Activated naive CD8-positive, alpha-beta T cell treated with anti-CD3 and anti-CD28 coated beads, Interleukin-2, amount 10 ng/mL, durations not matched to agents 7 days and 5 days (primary cell): ENCODE results near the gene SURF6. TPM values are rescaled to one million over a fixed set of nuclear protein-coding genes. Genes with fewer than 3 reads are reported as not detected.
"Not testable (repeated sequence)": the region's sequence is repeated elsewhere in the genome, so short reads cannot be mapped to it uniquely, and the experiment has no call there.

ENCODE experiments used
- ATAC-seq: fragments of 150-1000 bp; cut with Tn5 transposase; one replicate; pipeline ENCODE4 v1.10.0; 2021; ENCODE audit warnings: low read depth, moderate library complexity
- POLR2A ChIA-PET: fragments of 350-600 bp; sonication (Branson Sonifier 250); formaldehyde crosslinking; loops from one replicate; lab custom pipeline; 2021; ENCODE audit warnings: antibody characterized with exemption; lab: Charles Lee
- DNase-seq: peaks from one replicate; pipeline ENCODE4 v3.0.0; 2021
- H3K27ac Mint-ChIP-seq: one replicate; pipeline ENCODE4 v1.8.0; 2022; ENCODE audit warnings: mild to moderate bottlenecking, mixed read lengths
- H3K27me3 Mint-ChIP-seq: one replicate; pipeline ENCODE4 v1.8.0; 2022; ENCODE audit warnings: mild to moderate bottlenecking, moderate library complexity, mixed read lengths
- H3K36me3 Mint-ChIP-seq: one replicate; pipeline ENCODE4 v1.8.0; 2021; ENCODE audit warnings: mild to moderate bottlenecking, mixed read lengths
- H3K4me1 Mint-ChIP-seq: one replicate; pipeline ENCODE4 v1.8.0; 2021; ENCODE audit warnings: mixed read lengths
- H3K4me3 Mint-ChIP-seq: one replicate; pipeline ENCODE4 v1.8.0; 2022; ENCODE audit warnings: mild to moderate bottlenecking, moderate library complexity, mixed read lengths
- H3K9me3 Mint-ChIP-seq: one replicate; pipeline ENCODE4 v1.8.0; 2021; ENCODE audit warnings: mixed read lengths
- total RNA-seq, 2 experiments: library from RNA; stranded (reverse); gene quantifications; one replicate each; pipeline ENCODE4 v1.2.3, GENCODE V29; 2021

SURF6 gene
- total RNA-seq: 10 to 100 TPM; 20.5 to 21.0 TPM

- DNase-seq: peak; percentile 98
- Mint-ChIP-seq H3K27me3 (no peaks in the 10 kb centered on the region), H3K27ac (peak within 1 kb of the TSS; percentile 95), H3K4me1 (peaks cover 35% of the 10 kb centered on the region), H3K4me3 (peak within 1 kb of the TSS; percentile 94), H3K36me3 (peaks cover 33% of the 10 kb centered on the region), H3K9me3 (no peaks in the 10 kb centered on the region)
- POLR2A ChIA-PET: interaction anchor here (0.7 to 3.2 kb wide), 6 partner anchors 12 to 187 kb away, joined by 3 to 19 read pairs (median 4); partner anchors contain the start of genes MED22, RPL7A, STKLD1 and SURF1
- peak; percentile 91 for ATAC-seq
Measured at GRCh38 chr9:133335924-133336811, at the start of gene SURF6. SURF6 (minus strand) TSS chr9:133336188; CDS start chr9:133336132, 56 bp downstream.

DNA sequence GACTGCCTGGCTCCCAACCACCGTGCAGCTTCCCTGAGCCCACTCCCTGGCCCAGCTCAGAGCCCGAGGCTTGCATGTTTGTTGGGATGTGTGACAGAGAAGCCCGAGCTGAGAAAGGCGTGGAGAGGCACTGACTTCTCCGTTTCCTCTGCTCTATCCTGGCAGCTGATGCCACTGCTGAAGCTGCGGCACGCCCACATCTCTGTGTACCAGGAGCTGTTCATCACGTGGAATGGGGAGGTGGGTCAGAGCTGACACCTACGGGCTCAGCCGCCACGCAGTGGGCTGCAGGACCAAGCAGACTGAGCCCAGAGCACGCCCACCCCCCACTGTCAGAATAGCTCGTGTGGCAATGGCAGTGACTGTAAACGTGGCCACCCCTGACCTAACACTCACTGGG lies 49.5 kb upstream of the SURF6 start:
- POLR2A ChIA-PET: no interaction called here
- no peak overlapping the region for H3K27ac Mint-ChIP-seq
- no peaks in the 10 kb centered on the region for H3K36me3 Mint-ChIP-seq
- no peaks in the 10 kb centered on the region for H3K9me3 Mint-ChIP-seq
- no peaks in the 10 kb centered on the region for H3K27me3 Mint-ChIP-seq
- H3K4me1 Mint-ChIP-seq: no peaks in the 10 kb centered on the region
- no peak overlapping the region for H3K4me3 Mint-ChIP-seq
- DNase-seq (no peak), ATAC-seq (no peak)

GRCh38 chr9:133384736-133385321 lies 48.8 kb upstream of the SURF6 start:
- H3K4me3 Mint-ChIP-seq: no peak overlapping the region
- ATAC-seq (no peak), DNase-seq (no peak)
- H3K4me1 Mint-ChIP-seq: no peaks in the 10 kb centered on the region
- H3K36me3 Mint-ChIP-seq: no peaks in the 10 kb centered on the region
- no peaks in the 10 kb centered on the region for H3K9me3 Mint-ChIP-seq
- POLR2A ChIA-PET: no interaction called here
- no peak overlapping the region for H3K27ac Mint-ChIP-seq
- no peaks in the 10 kb centered on the region for H3K27me3 Mint-ChIP-seq

- Mint-ChIP-seq H3K4me3 (no peak overlapping the region), H3K27ac (no peak overlapping the region), H3K36me3 (no peaks in the 10 kb centered on the region), H3K9me3 (no peaks in the 10 kb centered on the region), H3K4me1 (peaks cover 6% of the 10 kb centered on the region), H3K27me3 (no peaks in the 10 kb centered on the region)
- POLR2A ChIA-PET: no interaction called here
- ATAC-seq (no peak), DNase-seq (no peak)
Measured at GRCh38 chr9:133383438-133383837, 47.5 kb upstream of the SURF6 start.

DNA sequence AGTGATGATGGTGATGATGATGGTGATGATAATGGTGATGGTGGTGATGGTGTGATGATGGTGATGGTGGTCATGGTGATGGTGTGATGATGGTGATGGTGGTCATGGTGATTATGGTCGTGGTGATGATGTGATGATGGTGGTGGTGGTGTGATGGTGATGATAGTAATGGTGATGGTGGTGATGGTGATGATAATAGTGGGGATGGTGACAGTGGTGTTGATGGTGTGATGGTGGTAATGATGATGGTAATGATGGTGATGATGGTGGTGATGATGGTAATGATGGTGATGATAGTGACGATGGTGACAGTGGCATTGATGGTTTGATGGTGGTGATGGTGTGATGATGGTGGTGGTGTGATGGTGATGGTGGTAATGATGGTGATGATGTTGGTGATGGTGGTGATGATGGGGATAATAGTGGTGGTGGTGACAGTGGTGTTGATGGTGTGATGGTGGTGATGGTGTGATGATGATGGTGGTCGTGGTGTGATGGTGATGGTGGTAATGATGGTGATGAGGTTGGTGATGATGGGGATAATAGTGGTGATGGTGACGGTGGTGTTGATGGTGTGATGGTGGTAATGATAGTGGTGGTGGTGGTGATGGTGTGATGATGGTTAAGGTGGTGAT lies 46.6 kb upstream of the SURF6 start:
- Mint-ChIP-seq H3K27ac (no peak overlapping the region), H3K27me3 (no peaks in the 10 kb centered on the region), H3K36me3 (no peaks in the 10 kb centered on the region), H3K9me3 (no peaks in the 10 kb centered on the region), H3K4me3 (no peak overlapping the region), H3K4me1 (peaks cover 10% of the 10 kb centered on the region)
- ATAC-seq: no peak
- POLR2A ChIA-PET: no interaction called here
- no peak for DNase-seq

DNA sequence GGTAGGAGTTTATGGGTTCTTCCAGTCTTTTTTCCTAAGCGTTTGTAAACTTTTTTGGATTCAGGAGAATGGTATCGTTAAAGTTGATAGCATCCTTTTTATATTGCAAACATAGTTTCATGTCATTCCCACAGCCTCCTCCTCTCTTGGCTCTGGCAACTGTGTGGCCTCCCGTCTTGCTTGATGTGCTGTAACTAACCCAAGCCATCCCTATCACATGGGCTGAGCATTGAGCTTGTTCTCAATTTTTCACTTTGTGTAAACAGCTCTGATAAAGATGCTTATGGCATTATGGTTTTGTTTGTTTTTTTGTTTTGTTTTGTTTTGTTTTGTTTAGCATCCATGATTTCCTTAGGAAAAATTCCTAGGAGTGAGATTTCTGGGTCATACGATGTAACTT lies 44.7 kb upstream of the SURF6 start:
- DNase-seq (no peak), ATAC-seq (no peak)
- Mint-ChIP-seq H3K27me3 (peaks cover 3% of the 10 kb centered on the region), H3K27ac (no peak overlapping the region), H3K4me3 (no peak overlapping the region), H3K9me3 (no peaks in the 10 kb centered on the region), H3K4me1 (peaks cover 14% of the 10 kb centered on the region), H3K36me3 (no peaks in the 10 kb centered on the region)
- POLR2A ChIA-PET: interaction anchor here (0.7 kb wide), 1 partner anchor 681 kb away, joined by 4 read pairs; no protein-coding TSS in a partner anchor

DNA sequence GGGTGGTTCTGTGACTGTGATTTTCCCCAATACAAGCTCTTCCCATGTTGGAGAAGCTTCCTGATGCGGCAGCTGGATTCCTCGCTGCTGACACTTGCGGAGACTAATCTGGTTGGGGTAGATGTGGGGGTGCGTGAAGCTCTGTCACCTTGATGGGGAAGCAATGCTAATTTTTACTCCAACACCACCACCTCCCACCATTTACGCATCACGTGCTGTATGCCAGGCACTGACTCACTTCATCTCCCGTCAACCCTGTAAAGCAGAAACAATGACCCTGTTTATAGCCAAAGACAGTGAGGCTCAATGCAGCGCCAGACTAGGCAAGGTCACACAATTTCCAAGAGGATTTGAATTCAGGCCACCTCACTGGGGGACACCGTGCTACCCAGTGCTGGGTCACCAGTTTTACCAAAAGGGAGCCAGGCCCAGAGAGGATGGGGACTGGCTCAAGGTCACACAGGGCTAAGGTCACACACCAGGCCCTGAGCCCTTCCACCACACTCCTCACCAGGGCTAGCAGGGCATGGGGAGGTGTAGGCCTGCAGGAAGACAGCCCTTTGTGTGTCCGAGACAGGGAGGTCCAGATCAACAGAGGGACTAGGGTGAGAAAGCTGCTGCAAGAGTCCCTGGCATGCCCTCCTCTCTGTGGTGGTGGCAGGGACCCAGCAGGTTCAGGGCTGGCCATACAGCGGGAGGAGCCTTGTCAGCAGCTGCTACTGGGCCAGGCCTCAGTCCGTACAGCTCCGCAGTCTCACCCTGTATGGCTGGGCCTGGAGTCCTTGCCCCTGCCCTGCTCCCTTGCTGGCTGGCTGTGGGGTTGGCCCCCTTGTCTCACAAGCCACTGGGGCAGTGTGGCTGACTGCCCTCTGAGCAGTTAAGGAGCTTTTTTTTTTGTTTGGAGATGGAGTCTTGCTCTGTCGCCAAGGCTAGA lies 43.4 kb upstream of the SURF6 start:
- Mint-ChIP-seq H3K36me3 (peaks cover 6% of the 10 kb centered on the region), H3K4me3 (no peak overlapping the region), H3K27ac (no peak overlapping the region), H3K9me3 (no peaks in the 10 kb centered on the region), H3K4me1 (peaks cover 16% of the 10 kb centered on the region), H3K27me3 (peaks cover 3% of the 10 kb centered on the region)
- DNase-seq (no peak), ATAC-seq (no peak)
- POLR2A ChIA-PET: interaction anchor here (0.7 to 1.4 kb wide), 2 partner anchors 10 to 23 kb away, joined by 3 to 4 read pairs; partner anchors contain the start of genes SURF1 and SURF2

- POLR2A ChIA-PET: interaction anchor here (0.7 to 1.4 kb wide), 2 partner anchors 11 to 22 kb away, joined by 3 to 4 read pairs; partner anchors contain the start of genes SURF1 and SURF2
- H3K4me1 Mint-ChIP-seq: peaks cover 20% of the 10 kb centered on the region
- no peak overlapping the region for H3K27ac Mint-ChIP-seq
- ATAC-seq (no peak), DNase-seq (no peak)
- no peaks in the 10 kb centered on the region for H3K9me3 Mint-ChIP-seq
- H3K27me3 Mint-ChIP-seq: peaks cover 3% of the 10 kb centered on the region
- no peak overlapping the region for H3K4me3 Mint-ChIP-seq
- peaks cover 6% of the 10 kb centered on the region for H3K36me3 Mint-ChIP-seq
Measured at GRCh38 chr9:133378408-133378962, 42.5 kb upstream of the SURF6 start.

GRCh38 chr9:133377721-133378216 lies 41.8 kb upstream of the SURF6 start:
- ATAC-seq (no peak), DNase-seq (no peak)
- Mint-ChIP-seq H3K9me3 (no peaks in the 10 kb centered on the region), H3K4me1 (peaks cover 26% of the 10 kb centered on the region), H3K27me3 (peaks cover 3% of the 10 kb centered on the region), H3K27ac (no peak overlapping the region), H3K36me3 (peaks cover 10% of the 10 kb centered on the region), H3K4me3 (no peak overlapping the region)
- POLR2A ChIA-PET: no interaction called here

DNA sequence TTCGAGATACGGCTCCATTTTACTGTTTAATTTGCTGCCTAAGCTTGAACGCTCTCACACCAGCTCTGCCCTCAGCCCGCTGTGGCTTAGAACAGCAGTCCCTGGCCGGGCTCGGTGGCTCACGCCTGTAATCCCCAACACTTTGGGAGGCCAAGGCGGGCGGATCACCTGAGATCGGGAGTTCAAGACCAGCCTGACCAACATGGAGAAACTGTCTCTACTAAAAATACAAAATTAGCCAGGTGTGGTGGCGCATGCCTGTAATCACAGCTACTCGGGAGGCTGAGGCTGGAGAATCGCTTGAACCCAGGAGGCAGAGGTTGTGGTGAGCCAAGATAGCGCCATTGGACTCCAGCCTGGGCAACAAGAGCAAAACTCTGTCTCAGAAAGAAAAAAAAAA lies 41.3 kb upstream of the SURF6 start:
- Mint-ChIP-seq H3K4me3 (peak overlapping the region; percentile 61), H3K36me3 (peaks cover 14% of the 10 kb centered on the region), H3K4me1 (peaks cover 31% of the 10 kb centered on the region)
- not testable (repeated sequence) for H3K27ac Mint-ChIP-seq, ATAC-seq, H3K9me3 Mint-ChIP-seq, H3K27me3 Mint-ChIP-seq, DNase-seq
- POLR2A ChIA-PET: interaction anchor here (1.2 to 1.4 kb wide), 4 partner anchors 21 to 42 kb away, joined by 3 to 10 read pairs (median 6); partner anchors contain the start of genes MED22, RPL7A, SURF1 and SURF2

- ATAC-seq: peak; percentile 78
- peaks cover 17% of the 10 kb centered on the region for H3K36me3 Mint-ChIP-seq
- peak within 1 kb of the TSS; percentile 95 for H3K4me3 Mint-ChIP-seq
- DNase-seq: peak; percentile 99
- H3K27ac Mint-ChIP-seq: peak within 1 kb of the TSS; percentile 99
- peaks cover 41% of the 10 kb centered on the region for H3K4me1 Mint-ChIP-seq
- POLR2A ChIA-PET: interaction anchor here (1.2 to 7.1 kb wide), 9 partner anchors 12 to 41 kb away, joined by 3 to 162 read pairs (median 8); partner anchors contain the start of genes MED22, RPL7A, SURF1 and SURF2
- no peaks in the 10 kb centered on the region for H3K9me3 Mint-ChIP-seq
- peaks cover 3% of the 10 kb centered on the region for H3K27me3 Mint-ChIP-seq
Measured at GRCh38 chr9:133375724-133376654, 40.0 kb upstream of the SURF6 start, which contains the start of the genes STKLD1 and SURF4. STKLD1 (plus strand) TSS chr9:133376366; CDS start chr9:133376474, 108 bp downstream. SURF4 (minus strand) TSS chr9:133376060; CDS start chr9:133375969, 91 bp downstream.
